ENCODE results near the gene TNFRSF18. TPM values are rescaled to one million over a fixed set of nuclear protein-coding genes. Genes with fewer than 3 reads are reported as not detected.

Gene TNFRSF18
- total RNA-seq, 2 donors from 2014 or later: 3.1 to 3.5 TPM

DNA sequence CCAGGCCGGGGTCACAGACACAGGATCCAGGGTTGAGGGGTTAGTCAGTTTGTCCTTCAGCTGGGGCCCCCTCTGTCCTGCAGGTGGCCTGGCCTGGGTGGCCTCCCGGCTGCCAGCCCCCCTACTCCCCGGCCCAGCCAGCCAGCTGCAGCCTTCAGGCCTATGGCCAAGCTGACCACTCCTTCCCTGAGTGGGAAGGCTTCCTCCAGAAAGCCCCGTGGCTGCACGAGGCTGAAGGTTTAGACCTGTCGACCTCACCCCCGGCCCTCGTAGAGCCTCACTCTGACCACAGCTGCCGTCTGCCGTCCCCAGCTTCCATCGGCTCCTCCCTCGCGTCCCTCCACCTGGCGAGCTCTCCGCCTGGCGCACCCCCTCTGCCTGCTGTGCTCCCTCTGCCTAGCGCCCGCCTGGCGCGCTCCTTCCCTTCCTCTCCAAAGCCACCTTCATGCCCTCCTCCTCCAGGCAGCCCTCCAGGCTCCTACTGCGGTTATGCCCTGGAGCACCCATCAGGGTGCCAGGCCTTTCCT, 23.1 kb downstream of the TNFRSF18 start:
- no peak for DNase-seq (ENCODE audit: low spot score)
- TF ChIP-seq POLR2A (IDR thresholded peaks at IDR 0.05) (no peak), POLR2AphosphoS5 (IDR thresholded peaks at IDR 0.05) (no peak)
- TF ChIP-seq, protein P1, sequence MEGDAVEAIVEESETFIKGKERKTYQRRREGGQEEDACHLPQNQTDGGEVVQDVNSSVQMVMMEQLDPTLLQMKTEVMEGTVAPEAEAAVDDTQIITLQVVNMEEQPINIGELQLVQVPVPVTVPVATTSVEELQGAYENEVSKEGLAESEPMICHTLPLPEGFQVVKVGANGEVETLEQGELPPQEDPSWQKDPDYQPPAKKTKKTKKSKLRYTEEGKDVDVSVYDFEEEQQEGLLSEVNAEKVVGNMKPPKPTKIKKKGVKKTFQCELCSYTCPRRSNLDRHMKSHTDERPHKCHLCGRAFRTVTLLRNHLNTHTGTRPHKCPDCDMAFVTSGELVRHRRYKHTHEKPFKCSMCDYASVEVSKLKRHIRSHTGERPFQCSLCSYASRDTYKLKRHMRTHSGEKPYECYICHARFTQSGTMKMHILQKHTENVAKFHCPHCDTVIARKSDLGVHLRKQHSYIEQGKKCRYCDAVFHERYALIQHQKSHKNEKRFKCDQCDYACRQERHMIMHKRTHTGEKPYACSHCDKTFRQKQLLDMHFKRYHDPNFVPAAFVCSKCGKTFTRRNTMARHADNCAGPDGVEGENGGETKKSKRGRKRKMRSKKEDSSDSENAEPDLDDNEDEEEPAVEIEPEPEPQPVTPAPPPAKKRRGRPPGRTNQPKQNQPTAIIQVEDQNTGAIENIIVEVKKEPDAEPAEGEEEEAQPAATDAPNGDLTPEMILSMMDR (IDR thresholded peaks at IDR 0.05): no peak
- Histone ChIP-seq H3K27ac (no peak overlapping the region), H3K27me3 (replicated peaks; ENCODE audit: insufficient read depth) (no peaks in the 10 kb centered on the region), H3K36me3 (no peaks in the 10 kb centered on the region), H3K4me3 (no peak overlapping the region), H3K9me3 (no peaks in the 10 kb centered on the region), H3K4me1 (replicated peaks) (no peaks in the 10 kb centered on the region)
- WGBS: 82% methylated on average over 21 of the region's 21 CpGs
- intact Hi-C loops (cut with DNase I): no loop called here

DNA sequence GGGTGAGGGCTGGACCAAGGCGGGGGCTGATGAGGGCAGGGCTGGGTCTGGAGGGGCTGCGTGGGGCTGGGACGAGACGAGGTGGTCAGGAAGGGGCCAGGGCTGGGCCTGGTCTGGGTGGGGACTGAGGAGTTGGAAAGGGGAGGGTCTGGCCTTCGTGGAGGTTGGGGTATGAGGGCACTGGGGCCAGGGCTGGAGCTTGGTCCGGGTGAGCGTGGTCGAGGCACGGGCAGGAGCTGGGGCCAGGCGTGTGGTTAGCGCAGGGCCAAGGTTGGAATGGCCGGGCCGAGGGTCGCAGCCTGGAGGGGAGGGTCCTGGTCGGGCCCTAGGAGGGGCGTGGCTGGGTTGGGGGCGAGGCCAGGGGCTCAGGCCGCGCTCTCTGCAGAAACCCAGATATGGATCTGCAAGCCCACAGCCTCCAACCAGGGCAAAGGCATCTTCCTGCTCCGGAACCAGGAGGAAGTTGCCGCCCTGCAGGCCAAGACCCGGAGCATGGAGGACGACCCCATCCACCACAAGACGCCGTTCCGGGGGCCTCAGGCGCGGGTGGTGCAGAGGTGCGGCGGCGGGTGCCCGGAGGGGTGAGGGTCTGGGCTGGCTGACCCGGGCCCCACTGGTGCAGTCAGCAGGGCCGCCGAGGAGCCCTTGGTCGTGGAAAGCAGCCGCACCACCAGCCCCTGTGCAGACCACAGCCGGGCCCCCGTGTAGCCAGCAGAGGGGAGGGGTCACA, 23.7 kb downstream of the TNFRSF18 start:
- Histone ChIP-seq H3K36me3 (no peaks in the 10 kb centered on the region), H3K4me1 (replicated peaks) (no peaks in the 10 kb centered on the region), H3K27ac (no peak overlapping the region), H3K9me3 (no peaks in the 10 kb centered on the region), H3K27me3 (replicated peaks; ENCODE audit: insufficient read depth) (no peaks in the 10 kb centered on the region), H3K4me3 (no peak overlapping the region)
- no peak for DNase-seq (ENCODE audit: low spot score)
- 84% methylated on average over 39 of the region's 39 CpGs for WGBS
- TF ChIP-seq, protein P1 (IDR thresholded peaks at IDR 0.05): no peak
- TF ChIP-seq POLR2AphosphoS5 (IDR thresholded peaks at IDR 0.05) (no peak), POLR2A (IDR thresholded peaks at IDR 0.05) (no peak)
- intact Hi-C loops (cut with DNase I): no loop called here

DNA sequence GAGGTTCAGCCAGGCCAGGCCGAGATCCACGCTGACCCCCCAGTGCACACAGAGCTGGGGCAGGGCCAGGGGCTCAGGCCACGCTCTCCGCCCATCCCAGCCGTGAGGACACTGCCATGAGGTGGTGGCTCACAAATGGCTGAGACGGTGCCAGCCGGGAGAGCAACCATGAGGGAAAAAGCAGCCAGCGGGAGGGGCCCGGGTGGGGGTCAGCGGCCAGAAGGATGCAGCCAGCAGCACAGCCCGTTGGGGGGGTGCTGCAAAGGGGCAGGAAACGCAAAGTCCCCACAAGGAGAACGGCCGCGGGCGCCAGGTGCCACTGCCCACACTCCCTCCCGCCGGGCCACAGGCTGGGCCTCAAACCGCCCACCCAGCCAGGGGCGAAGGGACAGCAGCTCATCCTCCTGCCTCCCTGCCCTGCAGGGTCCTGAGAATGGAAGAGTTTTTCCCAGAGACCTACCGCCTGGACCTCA, 24.4 kb downstream of the TNFRSF18 start:
- Histone ChIP-seq H3K36me3 (no peaks in the 10 kb centered on the region), H3K27ac (no peak overlapping the region), H3K9me3 (no peaks in the 10 kb centered on the region), H3K4me1 (replicated peaks) (no peaks in the 10 kb centered on the region), H3K4me3 (no peak overlapping the region), H3K27me3 (replicated peaks; ENCODE audit: insufficient read depth) (no peaks in the 10 kb centered on the region)
- intact Hi-C loops (cut with DNase I): no loop called here
- WGBS: 88% methylated on average over 18 of the region's 21 CpGs
- TF ChIP-seq POLR2A (IDR thresholded peaks at IDR 0.05) (no peak), POLR2AphosphoS5 (IDR thresholded peaks at IDR 0.05) (no peak)
- TF ChIP-seq, protein P1 (IDR thresholded peaks at IDR 0.05): no peak
- DNase-seq (ENCODE audit: low spot score): no peak

DNA sequence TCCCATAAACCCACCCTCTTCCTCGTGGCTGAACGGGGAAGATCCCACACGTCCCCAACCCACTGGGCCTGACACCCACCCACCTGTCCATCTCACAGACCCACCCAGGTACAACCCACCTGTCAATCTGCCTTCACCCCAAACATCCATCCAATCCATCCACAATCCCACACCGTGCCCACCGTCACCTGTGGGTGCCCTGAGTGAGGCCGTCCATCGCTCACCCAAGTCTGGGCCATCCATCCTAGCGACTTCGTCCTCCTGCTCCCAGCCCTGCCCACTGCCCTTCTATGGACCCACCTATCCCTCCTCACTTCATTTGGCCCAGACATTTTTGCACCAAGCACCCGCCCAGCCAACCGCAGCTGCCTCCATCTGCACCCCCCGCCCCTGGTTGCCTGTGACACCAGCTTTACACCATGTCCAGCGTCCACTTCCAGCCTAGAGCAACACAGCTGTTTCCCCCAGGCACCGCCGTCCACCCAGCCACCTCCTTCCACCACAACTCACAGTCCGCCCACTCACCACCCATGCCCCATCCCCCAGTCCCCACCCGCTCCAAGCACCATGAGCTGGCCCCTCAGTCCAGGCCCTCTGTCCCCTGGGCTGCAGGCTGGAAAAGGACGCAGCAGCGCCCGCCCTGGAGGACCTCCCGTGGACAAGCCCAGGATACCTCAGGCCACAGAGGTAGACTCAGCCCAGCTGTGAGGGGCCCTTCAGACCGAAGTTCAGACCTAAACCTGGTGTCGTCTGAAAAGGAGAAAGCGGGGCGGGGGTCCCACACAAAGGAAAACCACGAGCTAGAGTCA, 25.1 kb downstream of the TNFRSF18 start:
- no peaks in the 10 kb centered on the region for H3K36me3 ChIP-seq
- no peaks in the 10 kb centered on the region for H3K9me3 ChIP-seq
- intact Hi-C loops (cut with DNase I): no loop called here
- TF ChIP-seq POLR2AphosphoS5 (IDR thresholded peaks at IDR 0.05) (no peak), POLR2A (IDR thresholded peaks at IDR 0.05) (no peak)
- TF ChIP-seq, protein P1 (IDR thresholded peaks at IDR 0.05): no peak
- no peaks in the 10 kb centered on the region for H3K27me3 ChIP-seq (replicated peaks; ENCODE audit: insufficient read depth)
- no peak for DNase-seq (ENCODE audit: low spot score)
- no peak overlapping the region for H3K27ac ChIP-seq
- no peak overlapping the region for H3K4me3 ChIP-seq
- WGBS: 91% methylated on average over 26 of the region's 26 CpGs
- H3K4me1 ChIP-seq (replicated peaks): no peaks in the 10 kb centered on the region

All from prostate gland (tissue), 2 donors.